Limb (tissue), 2 donors: Measurements from ENCODE around the gene CORO6.

Experiments
- DNase-seq, 2 donors: peaks; one replicate each; pipeline ENCODE4 v3.0.0-alpha.2; 2016; ENCODE audit errors: extremely low spot score in 2 of 2

Gene CORO6

DNA sequence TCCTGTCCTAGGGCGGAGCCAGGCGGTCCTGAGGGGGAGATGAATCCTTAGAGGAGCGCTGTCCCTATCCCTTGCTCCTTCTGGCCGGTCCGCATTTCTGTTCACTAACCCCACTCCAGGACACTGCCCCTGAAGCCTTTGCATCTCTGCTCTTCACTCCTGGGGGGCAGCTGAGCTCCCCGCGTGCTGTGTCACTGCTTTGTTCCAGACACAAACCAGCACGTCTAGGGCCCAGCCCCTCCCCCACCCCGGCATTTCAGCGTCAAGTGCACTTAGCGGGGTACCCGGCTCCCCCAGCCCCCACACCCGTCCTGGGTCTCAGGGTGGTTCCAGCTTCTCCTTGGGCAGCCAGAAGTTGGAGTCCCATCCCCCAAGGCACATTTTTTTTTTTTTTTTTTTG, 8.9 kb downstream of the CORO6 start:
- DNase-seq: peak in 1 of 2 donors; percentile 56

DNA sequence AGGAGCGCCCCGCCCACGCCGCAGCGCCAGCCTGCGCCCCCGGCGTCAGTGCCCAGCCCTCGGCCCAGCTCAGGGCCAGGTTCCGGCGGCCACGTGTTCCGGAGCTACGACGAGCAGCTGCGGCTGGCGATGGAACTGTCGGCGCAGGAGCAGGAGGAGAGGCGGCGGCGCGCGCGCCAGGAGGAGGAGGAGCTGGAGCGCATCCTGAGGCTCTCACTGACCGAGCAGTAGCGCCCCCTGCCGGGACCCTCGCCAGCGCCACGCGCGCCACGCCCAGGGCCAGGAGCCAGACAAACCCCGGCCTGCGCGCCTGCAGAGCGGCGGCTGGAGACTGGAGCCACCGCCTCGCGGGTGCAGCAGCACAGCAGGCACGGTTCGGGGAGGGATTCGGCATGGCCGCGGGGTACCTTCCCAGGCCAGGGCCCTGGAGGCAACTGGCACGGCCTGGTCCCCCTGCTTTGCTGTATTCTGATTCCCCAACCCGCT, 9.3 kb downstream of the CORO6 start:
- DNase-seq: peak; percentile 92 to 98

DNA sequence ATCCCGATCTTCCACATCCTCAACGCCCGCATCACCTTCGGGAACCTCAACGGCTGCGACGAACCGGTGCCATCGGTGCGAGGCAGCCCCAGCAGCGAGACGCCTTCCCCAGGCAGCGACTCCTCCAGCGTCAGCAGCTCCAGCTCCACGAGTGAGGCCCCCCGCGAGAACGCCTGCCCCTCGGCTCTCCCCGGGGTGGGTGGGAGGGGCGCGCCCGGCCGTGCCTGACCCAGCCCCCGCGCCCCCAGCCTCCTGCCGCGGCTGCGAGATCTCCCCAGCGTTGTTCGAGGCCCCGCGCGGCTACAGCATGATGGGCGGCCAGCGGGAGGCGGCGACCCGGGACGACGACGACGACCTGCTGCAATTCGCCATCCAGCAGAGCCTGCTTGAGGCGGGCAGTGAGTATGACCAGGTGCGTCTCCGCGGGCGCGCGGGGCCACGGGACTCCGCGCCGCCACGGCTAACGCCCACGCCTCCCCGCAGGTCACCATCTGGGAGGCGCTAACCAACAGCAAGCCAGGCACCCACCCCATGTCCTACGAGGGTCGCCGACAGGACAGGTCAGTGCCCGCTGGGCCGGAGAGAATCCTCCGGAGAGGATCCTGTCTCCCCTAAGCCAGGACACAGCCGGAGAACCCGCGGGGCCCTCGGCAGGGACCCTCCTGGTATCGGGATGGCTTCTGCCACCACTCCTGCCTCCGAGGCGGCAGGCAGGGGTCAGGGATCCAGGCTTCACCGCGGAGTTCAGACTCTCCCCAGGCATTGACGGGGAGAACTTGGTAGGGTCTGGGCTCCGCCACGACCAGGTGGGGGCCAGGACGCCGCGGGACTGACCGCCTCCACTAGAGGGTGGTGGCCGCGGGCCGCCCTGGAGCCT, 10.1 kb downstream of the CORO6 start:
- peak in 1 of 2 donors; percentile 40 for DNase-seq

DNA sequence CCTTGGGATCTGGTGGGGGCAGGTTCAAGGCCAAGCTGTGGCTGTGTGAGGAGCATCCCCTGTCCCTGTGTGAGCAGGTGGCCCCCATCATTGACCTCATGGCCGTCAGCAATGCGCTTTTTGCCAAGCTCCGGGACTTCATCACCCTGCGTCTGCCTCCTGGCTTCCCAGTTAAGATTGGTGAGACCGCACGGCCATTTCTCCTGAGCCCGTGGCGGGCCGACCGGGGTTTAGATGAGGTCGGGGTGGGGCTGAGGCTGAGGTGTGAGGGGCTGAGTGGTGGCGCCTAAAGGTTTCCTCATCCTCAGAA, 10.7 kb downstream of the CORO6 start:
- DNase-seq: no peak

DNA sequence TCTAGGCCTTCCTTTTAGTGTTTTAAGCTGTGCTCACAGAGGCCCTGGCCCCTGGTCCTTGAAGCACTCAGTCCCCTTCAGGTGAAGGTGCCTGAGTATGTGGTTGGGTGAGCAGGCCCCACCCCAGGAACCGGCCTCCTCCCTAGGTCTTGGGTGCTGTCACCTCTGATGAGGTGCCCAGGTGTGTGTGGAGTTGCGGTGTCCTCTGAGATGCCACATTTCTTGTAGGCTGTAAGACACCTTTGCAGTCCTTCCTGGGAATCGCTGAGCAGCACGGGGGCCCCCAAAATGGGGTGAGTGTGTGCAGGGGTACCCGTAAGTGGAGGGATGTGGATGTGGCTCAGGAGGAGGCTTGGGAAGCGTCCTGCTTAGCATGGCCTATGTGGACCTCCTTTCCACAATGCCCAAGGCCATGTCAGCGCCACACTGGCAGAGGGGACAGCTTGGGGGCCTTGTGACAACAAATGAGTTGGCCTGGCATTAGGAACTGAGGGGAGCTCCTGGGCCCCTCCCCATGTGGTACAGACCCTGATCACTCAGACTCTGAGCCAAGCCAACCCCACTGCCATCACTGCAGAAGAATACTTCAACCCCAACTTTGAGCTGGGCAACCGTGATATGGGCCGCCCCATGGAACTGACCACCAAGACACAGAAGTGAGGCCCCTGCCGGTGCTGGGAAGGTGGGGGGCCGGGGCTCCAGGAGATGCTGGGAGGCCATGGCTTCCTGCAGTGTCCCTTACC, 11.2 kb downstream of the CORO6 start:
- DNase-seq: no peak

DNA sequence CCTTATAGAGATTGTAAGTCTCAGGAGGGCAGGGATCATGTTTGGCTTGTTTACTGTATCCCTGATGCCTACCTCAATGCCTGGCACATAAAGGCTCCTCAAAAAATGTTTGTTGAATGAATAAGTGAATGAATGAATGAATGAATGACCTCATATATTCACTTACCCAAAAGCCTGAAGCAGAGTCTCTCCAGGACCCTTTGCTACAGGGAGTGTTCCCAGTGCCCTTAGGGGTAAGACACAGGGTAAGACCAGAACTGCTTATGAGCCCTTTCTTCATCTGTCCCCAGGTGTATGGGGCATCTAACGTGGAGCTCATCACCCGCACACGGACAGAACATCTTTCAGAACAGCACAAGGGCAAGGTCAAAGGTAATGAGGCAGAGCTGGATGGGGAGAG, 12.3 kb downstream of the CORO6 start:
- no peak for DNase-seq

DNA sequence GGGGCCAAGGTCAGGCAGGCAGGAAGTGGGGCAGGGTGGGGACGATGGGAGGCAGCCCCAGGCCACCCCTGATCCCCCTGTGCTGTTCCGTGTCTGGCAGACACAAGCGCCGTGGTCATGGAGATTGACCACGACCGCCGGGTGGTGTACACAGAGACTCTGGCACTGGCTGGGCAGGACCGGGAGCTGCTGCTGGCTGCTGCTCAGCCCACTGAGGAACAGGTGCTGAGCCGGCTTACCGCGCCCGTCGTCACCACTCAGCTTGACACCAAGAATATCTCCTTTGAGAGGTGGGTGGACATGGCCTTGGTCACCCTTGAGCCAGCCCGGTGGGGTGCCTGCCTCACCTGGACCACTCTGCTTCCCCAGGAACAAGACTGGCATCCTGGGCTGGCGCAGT, 13.7 kb downstream of the CORO6 start:
- DNase-seq: no peak

DNA sequence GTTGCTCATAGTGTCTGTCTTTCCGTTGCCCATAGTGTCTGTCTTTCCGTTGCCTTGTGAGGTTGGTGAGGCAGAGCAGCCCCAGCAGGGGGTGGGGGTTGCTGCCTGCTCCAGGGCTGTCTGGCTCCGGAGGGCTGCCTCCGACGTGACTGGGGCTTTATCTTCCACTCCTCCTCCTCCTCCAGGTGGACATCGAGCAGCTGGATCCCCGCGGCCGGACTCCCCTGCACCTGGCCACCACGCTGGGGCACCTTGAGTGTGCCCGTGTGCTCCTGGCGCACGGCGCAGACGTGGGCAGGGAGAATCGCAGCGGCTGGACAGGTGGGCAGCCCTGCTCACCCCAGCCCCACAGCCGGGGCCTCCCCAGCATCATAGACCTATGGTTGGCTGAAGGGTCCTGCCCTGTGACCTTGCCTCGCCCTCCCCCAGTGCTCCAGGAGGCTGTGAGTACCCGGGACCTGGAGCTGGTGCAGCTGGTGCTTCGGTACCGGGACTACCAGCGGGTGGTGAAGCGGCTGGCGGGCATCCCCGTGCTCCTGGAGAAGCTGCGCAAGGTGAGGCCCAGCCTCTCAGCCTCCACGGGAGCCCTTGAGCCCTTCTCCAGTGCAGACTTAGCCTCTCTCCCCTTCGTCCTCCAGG, 15.0 kb downstream of the CORO6 start:
- DNase-seq: no peak

DNA sequence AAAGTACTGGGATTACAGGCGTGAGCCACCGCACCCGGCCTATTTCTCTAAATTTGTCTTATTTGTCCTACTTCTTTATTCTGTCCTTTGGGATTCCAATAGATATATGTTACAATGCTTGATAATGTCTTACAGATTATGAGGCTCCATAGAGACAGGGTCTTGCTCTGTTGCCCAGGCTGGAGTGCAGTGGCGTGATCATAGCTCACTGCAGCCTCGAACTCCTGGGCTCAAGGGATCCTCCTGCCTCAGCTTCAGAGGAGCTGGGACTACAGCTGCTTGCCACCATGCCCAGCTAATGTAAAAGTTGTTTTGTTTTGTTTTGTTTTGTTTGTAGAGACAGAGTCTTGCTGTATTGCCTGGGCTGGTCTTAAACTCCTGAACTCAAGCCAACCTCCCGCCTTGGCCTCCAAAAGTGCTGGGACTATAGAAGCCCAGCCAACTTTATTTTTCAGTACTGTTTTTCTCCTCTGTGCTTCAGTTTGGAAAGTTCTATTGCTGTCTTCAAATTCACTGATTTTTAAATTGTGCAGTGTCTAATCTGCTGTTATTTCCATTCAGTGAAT, 19.5 kb downstream of the CORO6 start:
- no peak for DNase-seq

DNA sequence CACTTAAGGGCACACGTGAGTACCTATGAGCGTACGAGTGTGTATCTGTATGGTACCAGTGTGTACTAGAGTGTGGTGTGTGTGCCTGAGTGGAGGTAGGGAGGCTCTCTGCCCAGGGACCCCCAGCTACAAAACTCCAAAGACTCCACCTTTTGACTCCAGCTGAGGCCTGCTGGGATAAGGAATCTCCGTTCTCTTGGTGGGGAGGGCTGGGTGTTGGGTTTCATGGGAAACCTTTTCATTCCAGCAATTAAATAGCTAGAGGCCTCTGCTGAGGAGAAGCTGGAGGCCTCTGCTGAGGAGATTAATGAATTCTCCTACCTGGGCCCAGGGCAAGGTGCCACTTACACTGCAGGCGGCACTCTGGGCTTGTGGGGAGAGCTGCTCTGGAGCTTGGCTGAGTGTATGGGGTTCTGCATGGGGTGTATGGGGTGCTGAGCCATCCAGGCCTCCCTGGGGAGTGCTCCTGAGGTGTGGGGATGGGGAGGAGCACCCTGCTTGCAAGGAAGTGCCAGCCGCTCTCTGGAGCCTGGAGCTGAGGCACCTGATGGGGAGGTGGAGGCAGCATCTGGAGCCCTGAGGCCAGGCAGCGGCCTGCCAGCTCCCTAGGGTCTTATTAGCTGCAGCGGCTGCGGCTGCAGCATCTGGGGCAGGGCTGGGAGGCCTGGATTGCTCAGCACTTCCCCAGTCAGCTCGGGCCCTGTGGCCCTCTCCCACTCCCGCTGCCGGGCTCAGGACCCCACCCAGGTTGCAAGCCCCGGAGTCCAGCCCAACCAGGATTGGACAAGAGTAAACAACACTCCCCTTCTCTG, 25.1 kb downstream of the CORO6 start:
- DNase-seq: no peak

DNA sequence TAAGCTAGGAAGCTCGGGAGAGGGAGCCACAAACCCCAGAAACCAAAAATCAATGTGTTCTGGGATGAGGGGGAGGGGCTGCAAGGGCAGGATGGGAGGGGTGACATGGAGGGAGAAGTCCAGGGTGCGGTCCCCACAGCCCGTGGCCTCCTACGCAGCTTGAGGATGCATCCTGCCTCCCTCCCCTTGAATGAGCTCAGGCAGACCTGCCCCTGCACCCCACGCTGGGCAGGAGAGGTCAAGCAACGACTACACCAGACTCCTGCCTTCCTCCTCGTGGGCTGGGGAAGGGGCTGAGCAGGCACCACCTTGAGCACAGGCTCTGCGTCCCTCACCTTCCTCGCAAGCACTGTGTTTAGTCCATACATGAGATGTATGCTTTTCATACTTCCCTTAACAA, 25.9 kb downstream of the CORO6 start:
- no peak for DNase-seq

DNA sequence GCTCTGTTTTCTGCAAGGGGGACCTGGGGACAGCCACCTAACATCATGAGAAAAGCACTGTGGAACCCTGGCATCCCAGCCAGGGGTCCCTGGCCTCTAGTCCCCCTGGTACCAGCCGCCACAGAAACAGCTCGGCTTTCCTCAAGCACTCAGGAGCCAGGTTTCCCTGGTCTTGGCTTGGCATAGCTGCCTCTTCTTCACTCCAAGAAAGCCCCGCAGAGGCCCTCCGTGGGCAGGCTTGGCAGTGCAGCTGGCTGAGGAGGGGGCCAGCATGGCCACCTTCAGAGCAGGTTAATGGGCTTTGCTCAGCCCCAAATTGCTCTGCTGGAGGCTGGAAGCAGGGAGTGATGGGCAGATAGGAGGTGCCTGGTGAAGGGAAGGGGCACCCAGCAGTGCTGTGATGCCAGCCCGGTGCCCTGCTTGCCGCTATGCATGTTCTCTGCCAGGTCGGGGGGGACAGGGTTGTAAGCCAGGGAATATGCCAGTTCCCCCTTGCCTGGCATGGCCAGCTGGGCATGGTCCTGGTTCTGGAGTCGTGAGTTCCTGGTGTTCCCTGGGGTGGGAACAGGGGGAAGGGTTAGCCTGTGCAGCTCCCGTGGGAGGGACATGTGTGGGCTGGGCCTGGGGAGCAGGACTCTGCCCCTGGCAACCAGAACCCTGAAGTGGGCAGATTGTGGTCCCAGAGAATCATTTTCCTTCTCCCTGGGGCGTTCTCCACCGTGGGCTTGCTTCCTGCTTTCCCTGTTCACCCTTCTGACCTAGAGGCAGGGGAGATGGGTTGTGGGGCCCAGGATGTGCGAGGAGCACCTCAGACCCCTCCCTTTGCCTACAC, 26.6 kb downstream of the CORO6 start:
- DNase-seq: no peak

DNA sequence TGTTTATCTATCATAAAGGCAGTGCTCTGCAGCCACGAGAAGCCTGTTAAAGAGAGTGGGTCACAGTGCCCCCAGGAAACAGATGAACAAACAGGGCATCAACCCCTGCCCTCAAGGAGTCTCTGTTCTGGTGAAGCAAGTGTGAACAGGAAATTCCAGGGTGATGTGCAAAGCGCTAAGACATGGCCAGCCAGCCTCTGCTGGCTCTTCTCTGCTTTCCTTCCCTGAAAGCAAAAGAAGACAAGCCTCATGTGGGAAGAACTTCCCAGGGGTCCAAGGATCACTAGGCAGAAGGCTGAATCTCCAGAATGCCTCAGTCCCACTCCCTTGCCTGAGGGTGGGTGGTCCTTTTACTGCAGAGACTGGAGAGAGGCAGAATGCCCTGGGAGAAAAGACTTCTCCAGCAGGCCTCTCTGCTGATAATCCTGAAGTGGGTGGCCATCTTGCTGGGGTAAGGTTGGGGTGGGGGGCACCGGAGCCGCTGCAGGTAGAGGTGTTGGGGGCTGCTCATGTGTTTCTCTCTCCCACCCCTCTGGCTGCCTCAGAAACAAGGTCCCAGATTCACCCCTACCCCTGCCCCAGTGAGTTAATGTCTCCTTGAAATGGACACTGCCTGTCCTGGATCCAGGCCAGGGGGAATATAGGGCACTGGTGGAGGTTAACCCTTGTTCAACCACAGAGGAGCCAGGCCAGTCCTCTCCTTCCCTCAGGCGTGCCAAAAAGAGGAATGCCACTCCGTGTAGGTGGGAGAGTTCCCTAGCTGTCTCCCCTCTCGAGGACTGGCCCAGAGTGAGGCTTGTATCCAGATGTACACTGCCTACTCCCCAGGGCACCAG, 27.4 kb downstream of the CORO6 start:
- DNase-seq: no peak

DNA sequence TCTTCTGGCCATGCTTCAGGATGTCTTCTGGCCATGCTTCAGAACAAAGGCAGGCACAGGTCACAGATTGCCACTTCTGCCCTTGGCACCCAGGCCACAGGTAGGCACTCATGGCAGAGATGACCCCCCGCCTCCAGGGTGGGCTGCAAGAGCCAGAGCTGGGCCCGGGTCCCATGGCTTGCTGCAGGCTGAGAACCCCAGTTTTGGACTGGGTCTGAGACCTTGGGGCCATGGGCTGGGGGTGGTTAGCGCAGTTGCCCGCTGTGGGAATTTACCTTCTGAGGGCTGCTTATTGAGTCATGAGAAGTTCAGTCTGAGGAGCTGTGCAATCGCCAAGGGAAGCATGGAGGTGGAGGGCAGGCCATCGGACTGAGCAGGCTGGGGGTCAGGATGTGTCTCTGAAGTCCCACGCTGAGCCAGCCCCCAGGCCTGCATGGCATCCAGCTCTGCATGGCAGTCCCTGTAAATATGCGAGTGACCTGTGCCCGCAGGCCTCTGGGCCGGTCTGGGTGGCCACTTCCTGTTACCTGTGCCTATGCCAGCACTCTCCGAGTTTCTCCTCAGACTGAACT, 28.1 kb downstream of the CORO6 start:
- no peak for DNase-seq

DNA sequence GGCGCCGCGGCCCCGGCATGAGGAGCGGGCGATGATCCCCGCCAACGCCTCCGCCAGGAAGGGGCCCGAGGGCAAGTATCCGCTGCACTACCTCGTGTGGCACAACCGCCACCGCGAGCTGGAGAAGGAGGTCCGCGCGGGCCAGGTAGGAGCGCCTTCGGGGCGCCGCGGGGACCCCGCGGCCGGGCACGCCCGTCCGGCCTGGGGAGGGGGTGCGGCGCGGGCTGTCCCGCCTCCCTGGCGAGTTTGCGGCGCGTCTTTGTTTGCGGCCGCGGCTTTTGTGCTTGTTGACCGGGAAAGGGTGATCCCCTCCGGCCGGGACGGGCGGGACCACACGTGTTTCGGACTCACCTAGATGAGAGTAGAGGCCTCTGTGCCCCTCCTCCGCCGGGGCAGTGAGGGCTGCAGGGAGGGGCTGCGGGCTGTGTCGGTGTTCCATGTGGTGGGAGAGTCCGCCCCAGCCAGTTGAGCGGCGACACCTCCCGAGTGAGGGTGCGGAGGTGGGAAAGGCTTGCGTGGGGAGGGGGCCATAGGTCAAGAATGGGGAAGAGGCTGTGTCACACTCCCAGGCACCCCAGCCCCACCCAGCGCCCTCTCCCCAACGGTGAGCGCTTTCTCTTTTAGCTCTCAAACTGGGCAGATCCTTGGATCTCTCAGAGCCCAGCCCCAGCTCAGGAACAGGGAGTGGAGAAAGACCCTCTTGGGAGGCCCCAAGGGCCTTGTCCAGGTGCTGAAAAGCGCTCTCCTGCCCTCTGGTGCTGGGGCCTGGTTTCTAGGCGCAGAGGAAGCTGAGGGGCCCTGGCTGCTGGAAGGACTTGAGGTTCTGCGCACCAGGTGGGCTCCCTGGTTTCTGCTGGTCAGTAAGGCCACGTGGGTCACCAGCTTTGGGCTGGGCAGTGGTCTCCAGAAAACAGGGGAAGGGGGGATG, 28.9 kb downstream of the CORO6 start:
- no peak for DNase-seq

DNA sequence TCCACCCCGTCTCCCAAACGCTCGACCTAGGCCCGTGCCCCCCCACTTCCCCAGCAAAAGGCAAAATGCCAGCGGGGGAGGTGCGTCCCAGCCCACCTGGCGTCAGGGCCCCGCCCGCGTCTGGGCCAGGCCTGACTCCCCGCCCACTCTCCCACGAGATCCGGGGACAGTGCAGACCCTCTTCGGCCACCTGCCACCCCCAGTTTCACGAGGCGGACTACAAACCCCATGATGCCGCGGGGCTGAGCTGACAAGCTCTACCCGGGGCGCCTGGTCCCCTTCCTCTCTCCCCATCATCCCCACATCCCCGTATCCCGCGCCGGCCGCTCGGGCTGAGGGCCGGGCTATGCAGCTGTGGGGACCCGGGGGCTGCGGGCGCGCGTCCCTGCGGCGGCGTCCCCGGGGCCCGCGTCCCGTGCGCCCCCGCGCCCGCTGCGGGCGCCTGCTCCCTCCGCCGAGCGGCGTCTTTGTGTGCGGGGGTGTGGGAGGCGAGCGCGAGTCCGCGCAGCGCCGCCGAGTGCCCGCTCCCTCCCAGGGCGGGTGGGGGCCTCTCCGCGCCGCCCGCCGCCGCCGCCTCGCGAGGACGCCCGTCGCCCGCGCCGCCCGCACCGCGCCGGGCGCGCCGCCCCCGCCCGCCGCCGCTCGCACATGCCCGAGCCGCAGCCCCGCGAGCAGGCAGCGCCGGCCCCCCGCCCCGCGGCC, 29.7 kb downstream of the CORO6 start, which contains the start of gene ANKRD13B:
ANKRD13B (plus strand) TSS at position 283 of the 702 bp plus-strand sequence. CDS start 490 bp downstream, outside the sequence.
- DNase-seq: peak in 1 of 2 donors; percentile 81
